Iris pigment epithelial cell (primary cell): Measurements from ENCODE around the gene SH2D3C.

ENCODE experiments used
- DNase-seq: peaks from one replicate; pipeline ENCODE4 v3.0.0-alpha.2; 2011; ENCODE audit warnings: low read depth

Gene SH2D3C

DNA sequence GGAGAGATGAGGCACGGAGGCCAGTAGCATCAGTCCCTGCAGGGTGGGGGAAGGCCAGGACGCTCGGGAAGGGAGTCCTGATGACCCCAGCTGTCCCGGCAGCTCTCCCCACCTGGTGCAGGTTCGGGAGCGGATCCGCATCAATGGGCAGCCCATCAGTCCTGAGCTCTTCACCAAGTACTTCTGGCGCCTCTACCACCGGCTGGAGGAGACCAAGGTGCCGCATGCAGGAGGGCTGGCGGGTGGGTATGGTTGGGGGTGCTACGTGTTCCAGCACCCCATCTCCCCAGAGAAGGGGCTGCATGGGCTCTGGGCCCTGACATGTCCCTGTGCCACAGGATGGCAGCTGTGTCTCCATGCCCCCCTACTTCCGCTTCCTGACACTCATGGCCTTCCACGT, 28.4 kb upstream of the SH2D3C start:
- no peak for DNase-seq

DNA sequence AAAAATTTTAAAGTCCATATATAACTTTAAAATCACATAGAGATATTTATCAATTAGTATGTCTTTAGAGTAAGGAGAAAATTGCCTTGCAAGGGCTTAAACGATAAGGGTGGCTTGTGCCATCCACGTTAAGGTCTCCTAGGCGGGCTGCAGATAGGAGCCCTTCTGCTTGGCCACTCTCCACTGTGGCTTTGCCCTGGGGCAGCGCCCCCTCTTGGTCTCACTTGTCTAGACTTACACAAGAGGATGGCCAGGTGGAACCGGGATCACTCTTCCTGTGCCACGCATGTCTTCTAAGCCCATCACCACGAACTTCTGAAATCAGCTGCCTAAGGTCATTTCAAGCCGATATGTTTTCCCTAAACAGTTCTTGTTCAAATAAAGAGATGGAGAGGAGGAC, 27.2 kb upstream of the SH2D3C start:
- peak; percentile 31 for DNase-seq

DNA sequence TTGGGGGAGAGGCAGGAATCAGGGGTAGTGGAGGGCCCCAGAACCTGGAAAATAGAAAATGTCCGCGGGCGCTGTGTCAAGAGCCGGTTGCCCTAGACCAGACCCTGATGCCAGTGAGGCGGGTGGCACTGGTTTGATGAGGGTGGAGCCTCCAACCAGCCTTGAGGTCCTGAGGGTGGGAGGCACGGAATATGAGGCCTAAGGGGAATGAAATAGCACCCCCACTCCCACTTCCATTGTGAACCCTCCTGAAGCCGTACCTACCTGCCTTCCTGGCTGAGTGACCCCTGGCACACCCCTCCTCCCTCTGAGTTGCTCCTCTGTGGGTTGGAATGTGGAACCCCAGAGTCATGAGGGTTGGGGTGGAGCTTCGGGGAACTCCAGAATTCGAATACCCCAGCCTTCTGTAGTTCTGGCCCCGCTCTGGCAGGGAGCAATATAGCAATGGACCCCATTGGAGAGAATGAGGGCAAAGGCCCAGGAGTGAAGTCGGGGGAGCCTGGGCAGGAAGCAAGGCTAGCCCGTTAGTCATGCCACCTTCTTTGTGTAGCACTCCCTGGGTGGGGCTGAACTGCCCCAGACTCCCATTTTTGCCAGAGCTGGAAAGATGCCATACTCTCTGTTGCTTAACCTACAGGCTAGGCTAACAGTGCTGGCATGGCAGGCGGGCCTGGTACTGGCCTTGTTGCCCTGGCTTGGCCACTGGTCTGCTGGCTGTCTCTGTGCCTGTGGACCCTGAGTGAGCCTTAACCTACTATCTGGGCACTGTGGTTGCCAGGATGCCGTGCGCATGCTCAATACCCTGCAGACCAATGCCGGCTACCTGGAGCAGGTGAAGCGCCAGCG, 25.3 kb upstream of the SH2D3C start:
- DNase-seq, result no peak

DNA sequence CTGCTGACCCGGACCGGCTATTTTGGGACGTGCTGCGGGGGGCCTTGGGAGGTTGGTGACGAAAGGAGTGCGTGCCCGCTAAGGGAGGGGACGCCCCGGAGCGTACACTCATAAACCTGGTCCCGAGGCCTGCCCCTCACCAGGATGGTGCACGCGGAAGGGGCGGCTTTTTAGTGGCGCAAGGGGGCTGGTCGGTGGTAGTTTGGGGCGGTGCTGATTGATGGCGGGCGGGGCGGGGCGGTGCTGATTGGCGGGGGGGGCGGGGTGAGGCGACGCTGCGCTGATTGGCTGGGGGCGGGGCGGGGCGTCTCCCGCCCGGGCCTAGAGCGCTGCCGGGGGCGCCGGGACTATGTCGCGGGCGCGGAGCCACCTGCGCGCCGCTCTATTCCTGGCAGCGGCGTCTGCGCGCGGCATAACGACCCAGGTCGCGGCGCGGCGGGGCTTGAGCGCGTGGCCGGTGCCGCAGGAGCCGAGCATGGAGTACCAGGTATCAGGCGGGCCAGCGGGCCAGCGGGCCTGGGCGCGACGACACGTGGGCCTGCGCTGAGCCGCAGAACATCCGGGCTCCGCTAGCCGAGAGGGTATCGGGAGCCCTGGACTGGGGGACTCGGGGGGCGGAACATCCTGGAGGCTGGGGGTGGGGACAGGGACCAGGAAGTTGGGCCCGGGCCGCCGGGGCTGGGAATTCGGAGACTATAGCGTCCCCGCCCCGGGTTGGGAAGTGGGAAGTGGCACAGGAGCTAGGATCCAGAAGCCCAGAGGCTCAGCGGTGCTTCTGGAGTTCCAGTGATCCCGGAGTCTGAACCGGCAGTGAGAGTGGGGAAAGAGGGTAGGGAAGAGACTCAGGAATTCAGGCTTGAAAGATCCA, 24.3 kb upstream of the SH2D3C start, which contains the start of gene FPGS:
Gene FPGS (plus strand): TSS at position 307 of the 868 bp plus-strand sequence. CDS start 43 bp downstream, at position 350.
- peak; percentile 79 for DNase-seq

DNA sequence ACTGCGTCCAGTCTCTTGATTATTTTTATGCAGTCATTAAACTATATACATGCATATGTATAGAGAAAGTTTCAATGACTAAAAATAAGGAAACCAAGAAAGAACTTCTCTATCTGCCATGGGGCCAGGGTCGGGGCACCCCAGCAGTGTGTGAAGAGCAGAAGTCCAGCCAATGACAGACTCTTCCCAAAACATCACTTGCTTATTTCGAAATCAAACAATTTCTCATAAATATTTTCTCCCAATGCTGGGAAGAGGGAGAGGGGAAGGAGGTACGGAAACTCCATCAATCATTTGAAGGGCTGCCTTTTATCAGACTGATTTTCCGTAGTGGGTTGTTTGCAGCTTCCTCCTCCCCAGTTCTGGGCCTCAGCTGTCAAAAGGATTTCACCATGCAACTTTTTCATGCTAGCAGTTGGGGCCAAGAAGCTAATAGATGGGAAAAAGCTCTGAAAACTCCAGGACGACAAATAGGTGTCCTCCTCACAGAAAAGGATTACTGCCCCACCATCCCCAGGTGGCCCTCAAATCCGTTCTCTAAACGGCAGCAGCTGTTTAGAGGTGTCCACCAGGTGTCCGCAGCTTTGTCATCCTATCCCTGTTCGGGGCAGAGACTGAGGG, 23.6 kb upstream of the SH2D3C start:
- peak; percentile 32 for DNase-seq

DNA sequence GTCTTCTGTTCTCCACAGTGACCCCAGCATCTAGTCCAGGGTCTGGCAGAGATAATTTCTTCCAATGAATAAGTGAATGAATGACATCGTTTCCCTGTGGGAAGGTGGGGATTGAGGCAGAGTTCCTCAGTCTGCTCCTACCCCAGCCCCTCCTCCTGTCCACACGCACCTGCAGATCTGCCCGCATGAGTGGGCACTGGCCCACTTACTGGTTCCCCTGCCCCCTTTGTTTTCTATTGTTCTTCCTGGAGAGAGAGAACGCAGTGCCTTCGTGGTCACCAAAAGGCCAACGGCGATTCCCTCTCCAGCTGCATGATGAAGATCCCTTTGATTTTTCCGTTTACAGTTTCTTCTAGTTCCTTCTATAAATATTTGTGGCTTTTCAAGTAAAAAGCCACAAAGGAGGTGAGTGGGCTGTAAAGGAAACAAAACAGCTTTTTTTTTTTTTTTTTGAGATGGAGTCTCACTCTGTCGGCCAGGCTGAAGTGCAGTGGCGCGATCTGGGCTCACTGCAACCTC, 18.4 kb upstream of the SH2D3C start:
- peak; percentile 45 for DNase-seq

DNA sequence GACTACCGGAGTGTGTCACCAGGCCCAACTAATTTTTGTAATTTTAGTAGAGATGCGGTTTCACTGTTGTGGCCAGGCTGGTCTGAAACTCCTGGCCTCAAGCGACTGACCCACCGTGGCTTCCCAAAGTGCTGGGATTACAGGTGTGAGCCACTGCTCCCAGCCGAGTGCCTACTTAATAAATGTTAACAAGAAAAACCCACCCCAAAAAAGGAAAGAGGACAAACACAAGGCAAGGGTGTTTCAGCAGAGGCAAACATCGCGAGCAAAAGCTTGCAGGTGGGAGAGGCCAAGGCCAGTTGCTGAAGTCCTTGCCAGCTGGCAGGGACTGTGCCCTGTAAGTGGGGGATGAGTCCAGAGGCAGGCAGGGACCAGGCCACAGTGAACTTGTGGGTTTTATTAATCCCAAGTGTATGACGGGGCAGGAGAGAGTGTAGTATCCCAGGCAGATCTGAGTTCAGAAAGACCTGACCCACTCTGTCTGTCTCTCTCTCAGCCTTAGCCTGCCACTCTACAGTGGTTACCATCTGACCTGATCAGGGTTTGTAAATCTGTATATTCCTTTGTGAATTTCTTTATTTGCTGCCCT, 17.9 kb upstream of the SH2D3C start:
- DNase-seq, result peak; percentile 46

DNA sequence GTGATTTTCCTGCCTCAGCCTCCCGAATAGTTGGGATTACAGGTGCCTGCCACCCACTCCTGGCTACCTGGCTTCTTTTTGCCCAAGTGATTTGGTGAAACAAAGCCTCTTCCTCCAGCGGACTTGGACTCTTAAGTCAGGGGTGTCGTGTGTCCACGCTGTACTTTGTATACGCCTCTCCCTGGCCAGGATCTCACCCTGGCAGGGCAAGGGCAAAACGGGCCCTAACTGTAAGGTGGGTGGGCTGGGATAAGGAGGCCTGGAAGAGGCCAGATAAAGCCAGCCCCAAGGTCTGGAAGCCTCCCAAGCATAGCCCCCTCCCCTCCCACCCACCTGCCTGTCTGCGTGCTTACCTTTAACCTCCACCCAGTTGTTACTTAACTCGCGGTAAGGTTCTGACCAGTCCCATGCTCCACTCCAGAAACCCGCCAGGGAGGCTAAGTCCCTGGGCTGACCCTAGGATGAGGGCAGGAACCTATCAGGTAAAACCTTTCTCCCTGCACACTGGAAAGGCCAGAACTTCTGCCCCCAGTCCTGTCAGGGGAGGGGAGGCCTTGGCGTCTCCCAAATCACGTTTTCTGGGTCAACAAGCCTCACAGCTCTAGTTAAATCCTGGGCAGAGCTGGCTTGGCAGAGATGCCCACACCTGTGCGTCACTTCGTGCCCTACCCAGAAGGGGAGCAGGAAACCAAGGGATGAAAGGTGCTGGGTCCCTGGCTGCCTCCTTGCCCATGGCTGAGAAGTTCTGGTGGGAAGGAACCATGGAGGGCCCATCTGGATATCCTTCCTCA, 15.7 kb upstream of the SH2D3C start:
- no peak for DNase-seq

DNA sequence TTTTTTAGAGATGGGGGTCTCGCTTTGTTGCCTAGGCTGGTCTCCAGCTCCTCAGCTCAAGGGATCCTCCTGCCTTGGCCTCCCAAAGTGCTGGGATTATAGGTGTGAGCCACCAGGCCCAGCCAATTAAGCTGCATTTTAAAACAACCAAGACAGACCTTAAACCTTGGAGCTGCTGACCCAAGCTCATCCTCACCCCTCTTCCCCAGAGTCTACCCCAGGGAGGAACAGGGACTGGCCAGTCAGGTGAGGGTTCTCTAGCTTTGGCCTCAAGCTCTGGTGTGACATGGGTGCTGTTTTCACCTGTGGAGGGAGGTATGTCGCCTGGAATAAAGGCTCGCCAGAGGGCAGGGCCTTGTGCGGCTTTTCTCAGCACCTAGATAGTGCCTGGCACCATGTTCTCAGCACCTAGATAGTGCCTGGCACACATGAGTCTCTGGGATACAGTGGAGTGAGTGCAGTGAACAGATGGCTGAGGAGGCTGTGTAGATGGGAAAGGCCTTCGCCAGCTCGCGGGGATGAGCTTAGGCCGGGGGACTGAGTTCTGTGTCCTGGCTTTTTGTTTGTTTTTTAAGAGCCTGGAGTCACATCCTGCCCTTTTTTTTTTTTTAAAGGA, 14.7 kb upstream of the SH2D3C start:
- DNase-seq, result no peak

DNA sequence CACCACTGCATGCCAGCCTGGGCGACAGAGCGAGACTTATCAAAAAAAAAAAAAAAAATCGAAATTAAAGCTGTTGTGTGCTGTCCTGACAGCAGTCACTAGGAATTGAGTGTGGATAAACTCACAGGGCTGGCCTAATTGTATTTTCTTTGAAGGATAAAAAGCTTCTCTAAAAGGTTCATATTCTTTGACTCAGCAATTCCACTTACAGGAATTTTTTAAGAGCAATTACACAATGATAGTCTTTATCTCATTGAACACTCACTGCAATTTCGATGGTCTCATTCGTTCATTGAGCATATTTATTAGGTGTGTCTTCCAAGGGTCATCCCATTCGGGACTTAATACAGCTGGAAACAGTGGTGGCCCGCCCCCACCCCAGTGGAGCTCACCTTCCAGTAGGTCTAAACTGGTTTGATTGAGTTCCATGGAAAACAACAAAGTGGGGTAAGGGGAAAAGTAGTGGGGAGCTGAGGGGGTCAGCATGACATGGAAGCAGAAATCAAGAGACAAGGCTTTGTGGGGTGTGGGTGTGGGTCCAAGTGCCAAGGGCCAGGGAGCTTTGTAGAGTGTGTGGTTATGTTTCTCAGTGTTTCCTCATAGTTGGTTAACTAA, 14.1 kb upstream of the SH2D3C start:
- DNase-seq, result no peak

DNA sequence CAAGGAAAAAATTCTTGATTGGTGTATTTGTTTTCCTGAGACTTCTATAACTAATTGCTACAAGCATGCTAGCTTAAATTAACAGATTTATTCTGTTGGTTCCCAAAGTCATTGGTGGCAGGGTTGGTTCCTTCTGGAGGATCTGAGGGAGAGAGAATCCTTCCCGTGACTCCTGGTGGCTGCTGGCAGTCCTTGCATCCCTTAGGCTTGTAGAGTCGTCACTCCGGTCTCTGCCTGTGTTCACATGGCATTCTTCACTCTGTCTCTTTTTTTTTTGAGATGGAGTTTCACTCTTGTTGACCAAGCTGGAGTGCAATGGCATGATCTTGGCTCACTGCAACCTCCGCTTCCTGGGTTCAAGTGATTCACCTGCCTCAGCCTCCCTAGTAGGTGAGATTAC, 12.6 kb upstream of the SH2D3C start:
- DNase-seq, result no peak

DNA sequence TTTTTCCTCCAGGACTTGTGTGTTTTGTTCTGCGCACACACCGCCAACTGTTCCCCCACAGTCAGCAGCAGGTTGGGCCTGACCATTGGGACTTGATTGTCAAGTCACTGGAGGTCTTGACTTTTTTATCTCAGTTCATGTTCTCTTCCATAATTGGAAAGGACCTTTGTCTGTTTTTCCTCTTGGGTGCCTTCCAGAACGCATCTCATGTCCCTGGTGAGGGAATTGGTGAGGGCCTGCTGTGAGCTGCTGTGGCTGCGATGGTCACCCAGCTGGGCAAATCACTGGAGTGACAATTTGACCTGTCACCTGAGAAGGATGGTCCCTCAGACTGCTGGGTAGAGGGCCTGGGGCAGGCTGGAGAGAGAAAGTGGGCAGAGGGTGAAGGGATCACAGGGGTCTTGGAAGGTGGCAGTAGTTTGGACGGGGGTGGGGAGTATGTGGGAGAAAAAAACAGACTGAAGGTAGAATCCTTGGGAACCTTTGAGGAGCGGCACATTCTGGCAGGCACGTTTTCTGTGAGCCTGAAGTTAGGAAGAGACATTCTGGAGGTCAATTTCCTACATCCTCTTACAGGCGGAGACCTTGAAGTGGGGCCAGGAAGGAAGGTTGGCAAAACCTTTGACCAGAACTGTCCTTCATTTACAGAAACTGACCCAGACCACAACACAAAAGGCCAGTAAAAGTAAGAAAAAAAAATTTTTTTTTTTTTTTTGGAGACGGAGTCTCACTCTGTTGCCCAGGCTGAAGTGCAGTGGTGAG, 11.8 kb upstream of the SH2D3C start:
- no peak for DNase-seq

DNA sequence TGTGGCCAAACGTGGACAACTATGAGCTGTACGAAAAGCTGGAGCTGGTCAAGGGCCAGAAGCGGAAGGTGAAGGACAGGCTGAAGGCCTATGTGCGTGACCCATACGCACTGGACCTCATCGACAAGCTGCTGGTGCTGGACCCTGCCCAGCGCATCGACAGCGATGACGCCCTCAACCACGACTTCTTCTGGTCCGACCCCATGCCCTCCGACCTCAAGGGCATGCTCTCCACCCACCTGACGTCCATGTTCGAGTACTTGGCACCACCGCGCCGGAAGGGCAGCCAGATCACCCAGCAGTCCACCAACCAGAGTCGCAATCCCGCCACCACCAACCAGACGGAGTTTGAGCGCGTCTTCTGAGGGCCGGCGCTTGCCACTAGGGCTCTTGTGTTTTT, 10.7 kb upstream of the SH2D3C start:
- no peak for DNase-seq

DNA sequence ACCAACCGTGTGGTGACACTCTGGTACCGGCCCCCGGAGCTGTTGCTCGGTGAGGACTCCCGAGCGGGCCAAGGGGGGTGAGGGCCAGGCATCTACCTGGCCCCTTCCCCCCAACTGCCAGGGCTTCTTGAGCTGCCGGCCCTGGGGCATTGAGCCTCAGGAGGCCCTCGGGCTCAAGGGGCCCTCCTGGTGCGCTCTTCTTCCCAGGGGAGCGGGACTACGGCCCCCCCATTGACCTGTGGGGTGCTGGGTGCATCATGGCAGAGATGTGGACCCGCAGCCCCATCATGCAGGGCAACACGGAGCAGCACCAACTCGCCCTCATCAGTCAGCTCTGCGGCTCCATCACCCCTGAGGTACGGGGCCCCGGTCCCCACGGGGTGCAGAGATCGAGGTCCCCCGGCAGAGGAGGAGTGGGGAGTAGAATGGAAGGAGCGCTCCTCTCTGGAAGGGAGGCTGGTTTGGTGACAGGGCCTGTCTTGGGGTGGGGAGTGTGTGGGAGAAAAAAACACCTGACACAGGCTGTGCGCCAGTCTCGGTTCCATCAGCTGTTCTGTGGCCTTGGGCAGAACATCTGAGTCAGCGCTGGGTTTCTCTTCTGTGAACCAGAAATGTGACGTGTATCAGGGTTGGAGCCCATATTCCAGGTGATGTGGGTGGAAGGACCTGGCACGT, 10.0 kb upstream of the SH2D3C start:
- no peak for DNase-seq

DNA sequence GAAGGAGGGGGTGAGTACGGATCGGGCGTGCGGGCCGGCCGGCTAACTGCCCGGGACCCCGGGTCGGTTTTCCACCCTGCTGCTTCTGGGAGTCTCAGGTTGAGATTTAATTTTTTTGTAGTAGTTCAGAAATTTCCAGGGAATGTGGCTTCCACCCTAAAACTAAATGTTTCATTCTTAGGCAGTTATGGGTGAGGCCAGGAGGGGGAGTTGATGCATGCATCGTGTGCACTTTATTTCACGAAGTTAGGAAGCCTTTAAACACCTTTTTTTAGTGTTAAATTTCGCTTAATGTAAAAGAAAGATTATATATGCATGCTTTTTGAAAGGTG, 8.3 kb upstream of the SH2D3C start:
- peak; percentile 27 for DNase-seq

DNA sequence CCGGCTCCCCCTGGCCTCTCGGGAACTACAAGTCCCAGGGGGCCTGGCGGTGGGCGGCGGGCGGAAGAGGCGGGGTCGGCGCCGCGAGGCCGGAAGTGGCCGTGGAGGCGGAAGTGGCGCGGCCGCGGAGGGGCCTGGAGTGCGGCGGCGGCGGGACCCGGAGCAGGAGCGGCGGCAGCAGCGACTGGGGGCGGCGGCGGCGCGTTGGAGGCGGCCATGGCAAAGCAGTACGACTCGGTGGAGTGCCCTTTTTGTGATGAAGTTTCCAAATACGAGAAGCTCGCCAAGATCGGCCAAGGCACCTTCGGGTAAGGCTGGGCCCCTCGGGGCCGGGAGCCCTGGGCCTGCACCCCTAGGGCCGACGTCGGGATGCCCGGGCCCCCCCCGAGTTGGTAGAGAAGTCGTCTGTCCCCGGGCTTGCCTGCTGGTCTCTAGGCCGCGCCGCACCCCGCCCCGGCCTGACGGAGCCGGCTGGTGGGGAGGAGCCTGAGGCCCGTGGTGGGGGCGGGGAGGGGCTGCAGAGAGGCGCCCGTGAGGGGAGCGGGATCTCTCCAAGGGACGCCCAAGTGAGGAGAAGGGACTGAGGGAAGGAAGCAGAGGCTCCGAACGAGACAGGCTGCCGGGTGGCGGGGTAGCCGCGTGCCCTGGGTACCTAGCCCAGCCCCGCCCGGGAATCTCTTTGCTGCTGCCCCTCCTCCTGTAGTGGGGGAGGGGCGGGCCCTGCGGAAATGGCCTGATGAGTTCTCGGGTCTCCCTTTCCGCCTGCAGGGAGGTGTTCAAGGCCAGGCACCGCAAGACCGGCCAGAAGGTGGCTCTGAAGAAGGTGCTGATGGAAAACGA, 7.7 kb upstream of the SH2D3C start, which contains the start of gene CDK9:
Gene CDK9 (plus strand): TSS at position 102 of the 840 bp plus-strand sequence. CDS start 115 bp downstream, at position 217.
- peak; percentile 92 for DNase-seq

DNA sequence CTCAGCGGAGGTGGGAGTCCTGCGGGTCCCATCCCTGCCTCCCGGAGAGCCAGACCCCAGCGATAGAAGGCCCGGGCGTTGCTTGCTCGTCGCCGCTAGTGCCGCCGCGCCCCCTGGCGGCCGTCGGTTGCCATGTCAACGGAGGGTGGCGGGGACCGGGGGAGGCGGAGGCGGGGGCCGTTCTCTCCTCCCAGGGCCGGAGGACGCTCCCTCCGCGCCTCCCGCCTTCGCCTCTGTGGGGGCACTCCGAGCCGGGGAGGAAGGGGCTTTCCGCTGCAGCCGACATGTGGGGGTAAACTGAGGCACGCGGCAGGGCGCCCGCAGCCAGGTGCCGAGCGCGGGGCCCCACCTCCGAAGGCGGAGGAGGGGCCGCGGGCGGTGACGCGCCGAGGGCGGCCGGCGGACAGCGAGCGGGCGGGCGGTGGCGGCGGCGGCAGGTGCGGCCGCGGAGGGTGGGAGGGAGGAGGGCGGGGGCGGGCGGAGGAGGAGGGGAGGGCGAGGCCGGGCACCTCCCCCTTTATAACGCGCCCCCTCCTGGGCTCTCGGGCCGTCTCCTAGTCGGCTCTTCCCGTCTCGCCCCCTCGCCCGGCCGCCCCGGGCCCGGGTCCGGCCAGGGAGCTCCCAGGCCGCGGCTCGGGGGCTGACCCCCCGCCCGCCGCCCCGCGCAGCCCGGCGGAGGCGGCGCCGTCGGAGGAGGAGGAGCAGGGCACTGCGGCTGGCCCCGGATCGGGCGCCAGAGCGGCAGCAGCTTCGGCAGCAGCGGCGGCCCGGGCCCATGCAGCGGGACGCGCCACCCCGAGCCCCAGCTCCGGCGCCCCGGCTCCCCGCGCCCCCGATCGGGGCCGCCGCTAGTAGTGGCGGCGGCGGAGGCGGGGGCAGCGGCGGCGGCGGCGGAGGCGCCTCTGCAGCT, 6.8 kb upstream of the SH2D3C start:
- peak; percentile 71 for DNase-seq
